H9 (cell line): ENCODE data around the gene TRPC4AP. TPM values are rescaled to one million over a fixed set of nuclear protein-coding genes. Genes with fewer than 3 reads are reported as not detected.

Source experiments
- DNase-seq: peaks from one replicate; pipeline ENCODE4 v3.0.0-alpha.2; 2017
- H2AFZ ChIP-seq: one replicate; pipeline ENCODE4 v1.6.1; 2013; ENCODE audit warnings: mild to moderate bottlenecking, low read length, control low read depth, moderate library complexity
- H2AK5ac ChIP-seq: 2 replicates; pipeline ENCODE4 v1.6.1; 2013; ENCODE audit warnings: low read length, control low read depth, mixed read lengths; ENCODE audit not compliant: insufficient read length
- H2BK120ac ChIP-seq: one replicate; pipeline ENCODE4 v1.6.1; 2013; ENCODE audit warnings: low read depth, mild to moderate bottlenecking, low read length, control low read depth, inconsistent platforms; ENCODE audit not compliant: poor library complexity, severe bottlenecking
- H2BK12ac ChIP-seq: 2 replicates; pipeline ENCODE4 v1.6.1; 2013; ENCODE audit warnings: low read length, control low read depth, mixed read lengths, low read depth; ENCODE audit not compliant: insufficient read length
- H2BK15ac ChIP-seq: 2 replicates; pipeline ENCODE4 v1.6.1; 2013; ENCODE audit warnings: low read depth, low read length, control low read depth
- H2BK20ac ChIP-seq: one replicate; pipeline ENCODE4 v1.6.1; 2013; ENCODE audit warnings: low read depth, mild to moderate bottlenecking, low read length, control low read depth, inconsistent platforms; ENCODE audit not compliant: poor library complexity, severe bottlenecking
- H2BK5ac ChIP-seq: 2 replicates; pipeline ENCODE4 v1.6.1; 2013; ENCODE audit warnings: low read length, control low read depth, mixed read lengths; ENCODE audit not compliant: insufficient read length
- H3K14ac ChIP-seq: 2 replicates; pipeline ENCODE4 v1.6.1; 2013; ENCODE audit warnings: low read length, control low read depth; ENCODE audit not compliant: insufficient read depth
- H3K18ac ChIP-seq: 2 replicates; pipeline ENCODE4 v1.6.1; 2013; ENCODE audit warnings: low read depth, mild to moderate bottlenecking, mixed read lengths, low read length, control low read depth; ENCODE audit not compliant: insufficient read length
- H3K23ac ChIP-seq: 2 replicates; pipeline ENCODE4 v1.6.1; 2013; ENCODE audit warnings: low read length, control low read depth, mixed read lengths, low read depth; ENCODE audit not compliant: insufficient read length
- H3K23me2 ChIP-seq: 2 replicates; pipeline ENCODE4 v1.6.1; 2013; ENCODE audit warnings: low read depth, mild to moderate bottlenecking, mixed read lengths, low read length, control low read depth; ENCODE audit not compliant: insufficient read length, poor library complexity, severe bottlenecking
- H3K27ac ChIP-seq: 2 replicates; pipeline ENCODE4 v1.5.1; 2013; ENCODE audit warnings: low read length, control low read depth, mixed read lengths, low read depth; ENCODE audit not compliant: insufficient read length
- H3K27me3 ChIP-seq: 2 replicates; pipeline ENCODE4 v1.6.1; 2013; ENCODE audit warnings: low read length, control low read depth, inconsistent platforms; ENCODE audit not compliant: insufficient read depth
- H3K4ac ChIP-seq: 2 replicates; pipeline ENCODE4 v1.6.1; 2013; ENCODE audit warnings: low read depth, mild to moderate bottlenecking, control low read depth, inconsistent platforms, low read length, moderate library complexity
- H3K4me1 ChIP-seq: 2 replicates; pipeline ENCODE4 v1.6.1; 2013; ENCODE audit warnings: low read length, control low read depth, inconsistent platforms; ENCODE audit not compliant: insufficient read depth
- H3K4me2 ChIP-seq: 2 replicates; pipeline ENCODE4 v1.6.1; 2013; ENCODE audit warnings: low read length, control low read depth, mixed read lengths; ENCODE audit not compliant: insufficient read length, insufficient read depth
- H3K56ac ChIP-seq: 2 replicates; pipeline ENCODE4 v1.6.1; 2013; ENCODE audit warnings: low read depth, mild to moderate bottlenecking, mixed read lengths, low read length, control low read depth; ENCODE audit not compliant: insufficient read length
- H3K79me1 ChIP-seq: 2 replicates; pipeline ENCODE4 v1.6.1; 2013; ENCODE audit warnings: low read depth, mild to moderate bottlenecking, moderate library complexity, low read length, control low read depth, inconsistent platforms; ENCODE audit not compliant: insufficient read depth, poor library complexity, severe bottlenecking
- H3K79me2 ChIP-seq: 2 replicates; pipeline ENCODE4 v1.6.1; 2013; ENCODE audit warnings: low read length, control low read depth, inconsistent platforms; ENCODE audit not compliant: insufficient read depth
- H3K9ac ChIP-seq: 2 replicates; pipeline ENCODE4 v1.6.1; 2013; ENCODE audit warnings: low read length, control low read depth, mixed read lengths; ENCODE audit not compliant: insufficient read length; ENCODE audit errors: extremely low read depth
- H3K9me3 ChIP-seq: one replicate; pipeline ENCODE4 v1.6.1; 2013; ENCODE audit warnings: low read depth, low read length, inconsistent platforms; ENCODE audit not compliant: control insufficient read depth
- H3T11ph ChIP-seq: one replicate; pipeline ENCODE4 v1.6.1; 2013; ENCODE audit warnings: mild to moderate bottlenecking, low read length, control low read depth, inconsistent platforms
- H4K20me1 ChIP-seq: one replicate; pipeline ENCODE4 v1.6.1; 2013; ENCODE audit not compliant: control insufficient read depth, insufficient read length, insufficient read depth
- H4K5ac ChIP-seq: 2 replicates; pipeline ENCODE4 v1.6.1; 2013; ENCODE audit warnings: low read depth, mild to moderate bottlenecking, mixed read lengths, low read length, control low read depth; ENCODE audit not compliant: insufficient read length
- H4K8ac ChIP-seq: replicated peaks from 2 replicates; pipeline ENCODE4 v1.6.1; 2013; ENCODE audit warnings: low read length, control low read depth, mixed read lengths, low read depth; ENCODE audit not compliant: insufficient read length
- H4K91ac ChIP-seq: 2 replicates; pipeline ENCODE4 v1.6.1; 2013; ENCODE audit warnings: low read depth, mild to moderate bottlenecking, moderate library complexity, mixed read lengths, low read length, control low read depth; ENCODE audit not compliant: insufficient read length
- H3K27ac Mint-ChIP-seq, 3 experiments: 2 replicates in 2 of 3; 3 replicates in 1 of 3; pipeline ENCODE4 v1.8.0; 2020 to 2021; ENCODE audit warnings: mixed read lengths in 3 of 3, mild to moderate bottlenecking in 1 of 3, moderate library complexity in 1 of 3
- H3K27me3 Mint-ChIP-seq: 2 replicates; pipeline ENCODE4 v1.8.0; 2021; ENCODE audit warnings: low read depth, mild to moderate bottlenecking, moderate library complexity, mixed read lengths
- H3K36me3 Mint-ChIP-seq, 3 experiments: 2 replicates in 2 of 3; 3 replicates in 1 of 3; pipeline ENCODE4 v1.8.0; 2020 to 2021; ENCODE audit warnings: low read depth in 3 of 3, mixed read lengths in 3 of 3; ENCODE audit not compliant: insufficient read depth in 1 of 3
- H3K4me1 Mint-ChIP-seq, 2 experiments: 2 replicates each; pipeline ENCODE4 v1.8.0; 2020; ENCODE audit warnings: mixed read lengths in 2 of 2
- H3K4me3 Mint-ChIP-seq, 2 experiments: 2 replicates in 1 of 2; 3 replicates in 1 of 2; pipeline ENCODE4 v1.8.0; 2020 to 2021; ENCODE audit warnings: mild to moderate bottlenecking in 2 of 2, mixed read lengths in 2 of 2, moderate library complexity in 1 of 2
- H3K9me3 Mint-ChIP-seq, 2 experiments: 2 replicates in 1 of 2; 3 replicates in 1 of 2; pipeline ENCODE4 v1.8.0; 2020; ENCODE audit warnings: mild to moderate bottlenecking in 2 of 2, mixed read lengths in 2 of 2, moderate library complexity in 1 of 2
- WGBS: extraction: QIAGEN DNeasy Blood & Tissue Kit; methylation state at CpG from one replicate; pipeline ENCODE4 v1.1.7; 2013; ENCODE audit warnings: missing lambda C conversion rate, low lambda C conversion rate, mixed read lengths; ENCODE audit not compliant: insufficient read length; ENCODE audit errors: extremely low coverage; 5-methylcytosine and 5-hydroxymethylcytosine counted together
- total RNA-seq: library from RNA; stranded (reverse); gene quantifications from 2 replicates; pipeline ENCODE4 v1.2.1, GENCODE V29; 2021
- TF ChIP-seq, protein P1 (sequence below): fragments of 200-600 bp; sonication (generic); conservative IDR thresholded peaks from 3 replicates; pipeline ENCODE4 v1.8.0; 2021; ENCODE audit warnings: antibody characterized with exemption, mild to moderate bottlenecking

The TRPC4AP gene
- total RNA-seq, 1 experiment from 2014 or later, result 93.9 TPM

DNA sequence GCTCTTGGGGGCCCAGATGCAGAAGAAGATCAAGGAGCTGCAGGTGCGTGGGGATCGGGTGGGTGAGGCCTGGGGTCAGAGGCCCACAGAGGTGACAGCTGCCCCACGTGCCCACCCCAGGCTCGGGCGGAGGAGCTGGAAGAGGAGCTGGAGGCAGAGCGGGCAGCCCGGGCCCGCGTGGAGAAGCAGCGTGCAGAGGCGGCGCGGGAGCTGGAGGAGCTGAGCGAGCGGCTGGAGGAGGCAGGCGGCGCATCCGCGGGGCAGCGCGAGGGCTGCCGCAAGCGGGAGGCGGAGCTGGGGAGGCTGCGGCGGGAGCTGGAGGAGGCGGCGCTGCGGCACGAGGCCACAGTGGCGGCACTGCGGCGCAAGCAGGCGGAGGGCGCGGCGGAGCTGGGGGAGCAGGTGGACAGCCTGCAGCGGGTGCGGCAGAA, 95.5 kb downstream of the TRPC4AP start:
- Histone ChIP-seq H3K27me3 (no peaks in the 10 kb centered on the region), H3K27ac (no peak overlapping the region), H3K9me3 (no peaks in the 10 kb centered on the region), H3K79me1 (no peaks in the 10 kb centered on the region), H3K56ac (no peak overlapping the region), H3T11ph (no peak overlapping the region), H3K79me2 (no peaks in the 10 kb centered on the region), H2BK15ac (no peak overlapping the region), H2AK5ac (no peak overlapping the region), H4K8ac (no peak overlapping the region), H2BK12ac (no peak overlapping the region), H2AFZ (no peak overlapping the region), H3K18ac (no peak overlapping the region), H2BK20ac (no peak overlapping the region), H3K23me2 (no peaks in the 10 kb centered on the region), H2BK120ac (no peak overlapping the region), H3K14ac (no peak overlapping the region), H4K20me1 (no peaks in the 10 kb centered on the region), H4K5ac (no peak overlapping the region), H3K9ac (no peak overlapping the region), H2BK5ac (no peak overlapping the region), H3K4me2 (no peak overlapping the region), H3K23ac (no peak overlapping the region), H3K4me1 (no peaks in the 10 kb centered on the region), H3K4ac (no peak overlapping the region), H4K91ac (no peak overlapping the region)
- no CpG with 5 or more reads among the region's 39 CpGs for WGBS
- no peaks in the 10 kb centered on the region; a peak in 1 of 5 replicates for H3K9me3 Mint-ChIP-seq
- no peak overlapping the region for H3K4me3 Mint-ChIP-seq
- H3K36me3 Mint-ChIP-seq, result peaks cover 13 to 71% (median 51%) of the 10 kb centered on the region in 3 experiments; a peak in 6 of 7 replicates
- peak overlapping the region in 1 of 3 experiments; percentile 75; a peak in 1 of 7 replicates for H3K27ac Mint-ChIP-seq
- DNase-seq, result peak; percentile 71
- peaks cover 2 to 5% of the 10 kb centered on the region in 2 experiments for H3K4me1 Mint-ChIP-seq
- TF ChIP-seq, protein P1, sequence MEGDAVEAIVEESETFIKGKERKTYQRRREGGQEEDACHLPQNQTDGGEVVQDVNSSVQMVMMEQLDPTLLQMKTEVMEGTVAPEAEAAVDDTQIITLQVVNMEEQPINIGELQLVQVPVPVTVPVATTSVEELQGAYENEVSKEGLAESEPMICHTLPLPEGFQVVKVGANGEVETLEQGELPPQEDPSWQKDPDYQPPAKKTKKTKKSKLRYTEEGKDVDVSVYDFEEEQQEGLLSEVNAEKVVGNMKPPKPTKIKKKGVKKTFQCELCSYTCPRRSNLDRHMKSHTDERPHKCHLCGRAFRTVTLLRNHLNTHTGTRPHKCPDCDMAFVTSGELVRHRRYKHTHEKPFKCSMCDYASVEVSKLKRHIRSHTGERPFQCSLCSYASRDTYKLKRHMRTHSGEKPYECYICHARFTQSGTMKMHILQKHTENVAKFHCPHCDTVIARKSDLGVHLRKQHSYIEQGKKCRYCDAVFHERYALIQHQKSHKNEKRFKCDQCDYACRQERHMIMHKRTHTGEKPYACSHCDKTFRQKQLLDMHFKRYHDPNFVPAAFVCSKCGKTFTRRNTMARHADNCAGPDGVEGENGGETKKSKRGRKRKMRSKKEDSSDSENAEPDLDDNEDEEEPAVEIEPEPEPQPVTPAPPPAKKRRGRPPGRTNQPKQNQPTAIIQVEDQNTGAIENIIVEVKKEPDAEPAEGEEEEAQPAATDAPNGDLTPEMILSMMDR, result no peak
- no peaks in the 10 kb centered on the region; the same call in 1 of the 2 replicates for H3K27me3 Mint-ChIP-seq
